ENCODE data around the gene SEPTIN10. TPM values are rescaled to one million over a fixed set of nuclear protein-coding genes. Genes with fewer than 3 reads are reported as not detected.

Gene SEPTIN10
- total RNA-seq, 4 donors from 2014 or later, result 104 to 160 (median 118) TPM

- no peaks in the 10 kb centered on the region for H3K36me3 ChIP-seq
- TF ChIP-seq EP300 (IDR thresholded peaks at IDR 0.05) (no peak), POLR2A (IDR thresholded peaks at IDR 0.05) (no peak)
- TF ChIP-seq, protein P1, sequence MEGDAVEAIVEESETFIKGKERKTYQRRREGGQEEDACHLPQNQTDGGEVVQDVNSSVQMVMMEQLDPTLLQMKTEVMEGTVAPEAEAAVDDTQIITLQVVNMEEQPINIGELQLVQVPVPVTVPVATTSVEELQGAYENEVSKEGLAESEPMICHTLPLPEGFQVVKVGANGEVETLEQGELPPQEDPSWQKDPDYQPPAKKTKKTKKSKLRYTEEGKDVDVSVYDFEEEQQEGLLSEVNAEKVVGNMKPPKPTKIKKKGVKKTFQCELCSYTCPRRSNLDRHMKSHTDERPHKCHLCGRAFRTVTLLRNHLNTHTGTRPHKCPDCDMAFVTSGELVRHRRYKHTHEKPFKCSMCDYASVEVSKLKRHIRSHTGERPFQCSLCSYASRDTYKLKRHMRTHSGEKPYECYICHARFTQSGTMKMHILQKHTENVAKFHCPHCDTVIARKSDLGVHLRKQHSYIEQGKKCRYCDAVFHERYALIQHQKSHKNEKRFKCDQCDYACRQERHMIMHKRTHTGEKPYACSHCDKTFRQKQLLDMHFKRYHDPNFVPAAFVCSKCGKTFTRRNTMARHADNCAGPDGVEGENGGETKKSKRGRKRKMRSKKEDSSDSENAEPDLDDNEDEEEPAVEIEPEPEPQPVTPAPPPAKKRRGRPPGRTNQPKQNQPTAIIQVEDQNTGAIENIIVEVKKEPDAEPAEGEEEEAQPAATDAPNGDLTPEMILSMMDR (IDR thresholded peaks at IDR 0.05), result no peak
- peak overlapping the region in 1 of 4 donors; percentile 2 for H3K27ac ChIP-seq
- H3K9me3 ChIP-seq, result no peaks in the 10 kb centered on the region
- WGBS, 2 donors, result 58 to 60% methylated on average over 2 of the region's 2 CpGs
- H3K4me3 ChIP-seq, result no peak overlapping the region
- H3K27me3 ChIP-seq, result no peaks in the 10 kb centered on the region
- no peak for DNase-seq (ENCODE audit: low spot score in 2 of 2)
- peaks cover 0 to 62% (median 28%) of the 10 kb centered on the region in 4 donors for H3K4me1 ChIP-seq
Observed at GRCh38 chr2:109607766-109608165, 6.0 kb downstream of the SEPTIN10 start.

DNA sequence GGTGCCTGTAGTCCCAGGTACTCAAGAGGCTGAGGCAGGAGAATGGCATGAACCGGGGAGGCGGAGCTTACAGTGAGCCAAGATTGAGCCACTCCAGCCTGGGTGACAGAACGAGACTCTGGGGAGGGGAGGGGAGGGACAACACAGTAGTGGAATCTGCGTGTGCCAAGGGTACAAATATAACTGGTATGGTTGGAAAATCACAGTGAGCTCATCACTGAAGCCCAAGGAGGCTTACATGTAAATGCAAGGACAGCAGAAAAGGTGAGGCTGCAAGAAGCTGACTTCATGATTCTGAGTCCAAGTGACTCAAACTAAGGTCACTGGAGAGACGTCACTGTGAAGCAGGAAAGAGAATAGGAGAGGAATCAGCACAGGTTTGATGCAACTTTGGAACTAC lies 9.2 kb downstream of the SEPTIN10 start:
- Histone ChIP-seq H3K4me3 (no peak overlapping the region), H3K27me3 (no peaks in the 10 kb centered on the region), H3K4me1 (peaks cover 0 to 69% (median 21%) of the 10 kb centered on the region in 4 donors), H3K9me3 (no peaks in the 10 kb centered on the region), H3K27ac (no peak overlapping the region), H3K36me3 (no peaks in the 10 kb centered on the region)
- TF ChIP-seq POLR2A (IDR thresholded peaks at IDR 0.05), result no peak
- DNase-seq (ENCODE audit: low spot score in 2 of 2), result no peak
- WGBS, 2 donors, result 75 to 78% methylated on average over 5 of the region's 5 CpGs

DNA sequence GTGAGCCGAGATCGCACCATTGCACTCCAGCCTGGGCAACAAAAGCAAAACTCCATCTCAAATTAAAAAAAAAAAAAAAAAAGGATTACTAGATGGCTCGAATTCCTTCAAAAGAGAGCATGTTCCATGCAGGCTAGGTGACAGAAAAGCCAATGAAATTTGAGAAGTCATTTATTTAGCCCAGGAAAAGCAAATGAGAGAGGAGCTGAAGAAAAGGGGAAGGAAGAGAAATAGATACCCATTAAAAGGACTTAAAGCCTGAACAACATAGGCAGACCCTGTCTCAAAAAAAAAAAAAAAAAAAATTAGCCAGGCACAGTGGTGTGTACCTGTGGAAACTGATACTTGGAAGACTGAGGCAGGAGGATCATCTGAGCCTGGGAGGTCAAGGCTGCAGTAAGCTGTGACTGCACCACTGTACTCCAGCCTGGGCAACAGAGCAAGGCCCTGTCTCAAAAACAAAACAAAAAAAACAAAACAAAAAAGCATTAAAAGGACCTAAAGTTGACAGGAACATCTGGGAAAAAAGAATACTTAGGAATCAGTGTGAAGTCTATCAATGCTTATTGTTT lies 11.1 kb downstream of the SEPTIN10 start:
- no peak for DNase-seq (ENCODE audit: low spot score in 2 of 2)
- TF ChIP-seq EP300 (IDR thresholded peaks at IDR 0.05), result no peak
- TF ChIP-seq, protein P1 (IDR thresholded peaks at IDR 0.05), result no peak
- no peak for TF ChIP-seq POLR2A (IDR thresholded peaks at IDR 0.05)
- 83 to 92% methylated on average over 3 of the region's 3 CpGs for WGBS, 2 donors
- Histone ChIP-seq H3K27me3 (no peaks in the 10 kb centered on the region), H3K27ac (no peak overlapping the region), H3K9me3 (no peaks in the 10 kb centered on the region), H3K36me3 (no peaks in the 10 kb centered on the region), H3K4me3 (no peak overlapping the region), H3K4me1 (peaks cover 0 to 64% (median 13%) of the 10 kb centered on the region in 4 donors)

DNA sequence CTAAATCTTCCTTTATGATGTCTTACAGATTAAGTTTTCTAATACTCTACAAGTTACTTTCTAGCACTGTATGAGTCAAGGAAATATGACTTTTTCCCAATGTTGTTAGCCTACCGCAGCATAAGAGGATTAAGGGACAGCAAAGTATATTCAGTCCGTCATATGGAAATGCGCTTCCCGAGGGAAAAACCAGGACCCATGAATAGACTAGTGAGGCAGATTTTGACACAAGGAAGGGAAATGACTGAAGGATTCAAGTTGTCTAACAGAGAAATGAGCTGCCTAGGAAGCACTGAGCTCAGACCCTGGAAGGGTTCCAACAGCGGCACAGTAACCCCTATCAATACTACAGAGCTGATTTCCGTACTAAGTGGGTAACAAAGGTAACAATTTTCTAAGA lies 12.0 kb downstream of the SEPTIN10 start:
- no peaks in the 10 kb centered on the region for H3K9me3 ChIP-seq
- peak overlapping the region in 1 of 4 donors; percentile 51 for H3K27ac ChIP-seq
- 43 to 48% methylated on average over 6 of the region's 6 CpGs for WGBS, 2 donors
- H3K27me3 ChIP-seq, result no peaks in the 10 kb centered on the region
- H3K4me1 ChIP-seq, result peaks cover 0 to 64% (median 11%) of the 10 kb centered on the region in 4 donors
- DNase-seq (ENCODE audit: low spot score in 2 of 2), result no peak
- no peak overlapping the region for H3K4me3 ChIP-seq
- TF ChIP-seq, protein P1 (IDR thresholded peaks at IDR 0.05), result no peak
- no peak for TF ChIP-seq POLR2A (IDR thresholded peaks at IDR 0.05)
- no peak for TF ChIP-seq EP300 (IDR thresholded peaks at IDR 0.05)
- H3K36me3 ChIP-seq, result no peaks in the 10 kb centered on the region

GRCh38 chr2:109597283-109597682 lies 16.5 kb downstream of the SEPTIN10 start:
- Histone ChIP-seq H3K27me3 (no peaks in the 10 kb centered on the region), H3K36me3 (peaks cover 0 to 5% (median 0%) of the 10 kb centered on the region in 3 donors), H3K4me1 (peaks cover 0 to 52% (median 7%) of the 10 kb centered on the region in 4 donors), H3K4me3 (no peak overlapping the region), H3K27ac (peak overlapping the region in 2 of 4 donors; percentile 13 to 36), H3K9me3 (no peaks in the 10 kb centered on the region)
- 42 to 43% methylated on average over 3 of the region's 3 CpGs for WGBS, 2 donors
- no peak for DNase-seq (ENCODE audit: low spot score in 2 of 2)
- TF ChIP-seq POLR2A (IDR thresholded peaks at IDR 0.05) (no peak), EP300 (IDR thresholded peaks at IDR 0.05) (no peak)
- TF ChIP-seq, protein P1 (IDR thresholded peaks at IDR 0.05), result no peak

Data from tibial nerve (tissue), 4 donors.